ENCODE data around the gene IL7R.

GRCh38 chr5:35810601-35811000 is 46.1 kb upstream of the IL7R start:
- TF ChIP-seq, protein P1, sequence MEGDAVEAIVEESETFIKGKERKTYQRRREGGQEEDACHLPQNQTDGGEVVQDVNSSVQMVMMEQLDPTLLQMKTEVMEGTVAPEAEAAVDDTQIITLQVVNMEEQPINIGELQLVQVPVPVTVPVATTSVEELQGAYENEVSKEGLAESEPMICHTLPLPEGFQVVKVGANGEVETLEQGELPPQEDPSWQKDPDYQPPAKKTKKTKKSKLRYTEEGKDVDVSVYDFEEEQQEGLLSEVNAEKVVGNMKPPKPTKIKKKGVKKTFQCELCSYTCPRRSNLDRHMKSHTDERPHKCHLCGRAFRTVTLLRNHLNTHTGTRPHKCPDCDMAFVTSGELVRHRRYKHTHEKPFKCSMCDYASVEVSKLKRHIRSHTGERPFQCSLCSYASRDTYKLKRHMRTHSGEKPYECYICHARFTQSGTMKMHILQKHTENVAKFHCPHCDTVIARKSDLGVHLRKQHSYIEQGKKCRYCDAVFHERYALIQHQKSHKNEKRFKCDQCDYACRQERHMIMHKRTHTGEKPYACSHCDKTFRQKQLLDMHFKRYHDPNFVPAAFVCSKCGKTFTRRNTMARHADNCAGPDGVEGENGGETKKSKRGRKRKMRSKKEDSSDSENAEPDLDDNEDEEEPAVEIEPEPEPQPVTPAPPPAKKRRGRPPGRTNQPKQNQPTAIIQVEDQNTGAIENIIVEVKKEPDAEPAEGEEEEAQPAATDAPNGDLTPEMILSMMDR (IDR thresholded peaks at IDR 0.05): no peak
- TF ChIP-seq POLR2A (IDR thresholded peaks at IDR 0.05): no peak

All from esophagus squamous epithelium (tissue), 4 donors.